GM19328 (cell line): Measurements from ENCODE around the gene SVIP.

Source experiments
- ATAC-seq: cut with Tn5 transposase; IDR thresholded peaks from one replicate; pipeline ENCODE4 v1.9.1; 2021; ENCODE audit warnings: mild to moderate bottlenecking, moderate library complexity; ENCODE audit not compliant: unreplicated experiment

Gene SVIP

GRCh38 chr11:22795914-22796313, 33.7 kb downstream of the SVIP start:
- no peak for ATAC-seq

- no peak for ATAC-seq
Measured at GRCh38 chr11:22792497-22792896, 37.1 kb downstream of the SVIP start.

DNA sequence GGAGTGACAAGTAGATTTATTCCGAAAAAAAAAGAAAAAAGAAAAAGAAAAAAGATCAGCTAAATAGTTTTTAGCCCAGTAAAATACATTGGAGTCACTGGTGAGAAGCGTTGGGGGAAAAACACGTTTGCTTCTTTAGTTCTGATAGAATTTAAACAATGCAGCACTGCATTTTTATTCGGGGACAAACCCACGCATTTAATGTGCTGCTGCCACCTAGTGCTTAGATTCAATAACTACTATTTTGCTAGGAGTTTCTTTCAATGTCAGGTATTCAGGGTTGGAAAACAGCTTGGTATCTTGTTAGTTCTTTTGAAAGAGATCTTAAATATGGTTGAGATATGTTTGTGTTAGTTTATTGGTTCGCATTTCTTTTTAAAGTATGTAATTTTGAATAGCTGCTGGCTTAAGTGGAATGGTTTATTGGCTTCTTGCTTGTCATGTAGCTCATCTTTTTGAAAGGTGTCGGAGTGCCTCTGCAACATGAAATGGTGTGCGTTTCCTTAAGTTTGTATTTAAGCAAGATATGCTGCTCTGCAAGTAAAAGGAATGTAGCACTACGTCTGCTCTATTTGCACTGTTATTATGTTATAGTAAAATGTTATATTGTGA, 41.9 kb downstream of the SVIP start:
- no peak for ATAC-seq

DNA sequence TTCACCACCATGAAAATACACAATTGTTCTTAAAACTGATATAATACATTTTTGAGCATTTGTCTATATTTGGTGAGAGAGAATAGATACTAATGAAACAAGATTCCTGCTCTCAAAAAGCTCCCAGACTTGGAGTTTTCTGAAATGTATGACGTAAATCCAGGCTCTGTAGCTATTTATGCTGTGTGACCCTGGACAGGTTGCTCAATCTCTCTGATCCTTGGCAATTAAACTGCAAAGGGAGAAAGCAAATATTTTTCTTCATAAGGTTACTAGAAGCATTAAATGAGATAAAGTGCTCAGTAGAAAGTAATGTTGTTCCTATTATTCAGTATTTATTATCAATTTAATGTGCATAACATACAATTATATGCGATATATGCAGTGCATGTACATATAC, 42.5 kb downstream of the SVIP start:
- no peak for ATAC-seq

DNA sequence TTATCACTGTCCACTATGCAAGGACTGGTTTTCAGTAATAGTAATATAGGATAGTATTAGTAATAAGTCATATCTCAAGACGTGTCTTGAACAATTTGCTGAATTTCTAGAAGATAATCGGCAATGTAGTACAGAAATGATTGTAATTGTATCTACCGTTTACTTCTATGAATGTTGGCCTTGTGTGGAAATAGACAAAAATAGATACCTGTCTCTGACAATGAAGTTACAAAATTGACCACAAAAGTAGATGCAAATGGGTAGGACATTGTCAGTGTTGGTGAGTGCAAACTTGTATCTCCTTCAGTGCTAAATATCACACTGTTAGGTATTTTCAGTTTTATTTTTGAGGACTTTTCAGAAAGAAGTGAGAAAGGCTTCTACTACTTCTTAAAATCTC, 43.1 kb downstream of the SVIP start:
- ATAC-seq, result peak; percentile 83

GRCh38 chr11:22785251-22785650, 44.4 kb downstream of the SVIP start:
- ATAC-seq, result no peak

- peak; percentile 83 for ATAC-seq
Measured at GRCh38 chr11:22780952-22781593, 48.5 kb downstream of the SVIP start.

DNA sequence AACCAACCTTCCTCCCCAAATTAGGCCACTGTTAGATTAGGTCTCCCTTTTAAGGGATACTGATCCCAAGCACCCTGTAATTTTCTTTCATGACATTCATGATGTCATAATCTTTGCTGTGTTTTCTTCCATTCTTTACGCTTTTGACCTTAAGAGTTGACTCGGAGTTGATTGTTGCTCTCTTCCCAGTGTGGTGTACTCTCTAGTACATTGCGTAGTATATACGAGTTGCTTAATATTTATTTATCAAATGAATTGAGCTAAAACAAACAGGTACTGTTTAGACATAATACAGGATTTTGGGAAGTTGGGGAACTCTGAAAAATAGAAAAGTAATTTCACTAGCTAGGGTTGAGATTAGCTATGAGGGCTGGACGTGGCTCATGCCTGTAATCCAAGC, 49.8 kb downstream of the SVIP start:
- no peak for ATAC-seq

GRCh38 chr11:22778642-22779041, 51.0 kb downstream of the SVIP start:
- no peak for ATAC-seq

- no peak for ATAC-seq
Measured at GRCh38 chr11:22775248-22775647, 54.4 kb downstream of the SVIP start.

GRCh38 chr11:22774716-22775115, 54.9 kb downstream of the SVIP start:
- ATAC-seq, result peak; percentile 72

- ATAC-seq, result no peak
Measured at GRCh38 chr11:22769081-22769480, 60.5 kb downstream of the SVIP start.
